ENCODE measurements around the gene SLC2A6.

- TF ChIP-seq RAD51 (IDR thresholded peaks at IDR 0.05) (no peak), SIN3A (IDR thresholded peaks at IDR 0.05; ENCODE audit: low read depth, low read length) (no peak), TCF12 (IDR thresholded peaks at IDR 0.05; ENCODE audit: low read depth, low read length) (no peak), MTA3 (IDR thresholded peaks at IDR 0.05; ENCODE audit: borderline replicate concordance, low read length) (no peak), JUNB (IDR thresholded peaks at IDR 0.05) (no peak), RCOR1 (conservative IDR thresholded peaks at IDR 0.05; ENCODE audit: low read depth, low read length) (no peak), EP300 (IDR thresholded peaks at IDR 0.05; ENCODE audit: borderline replicate concordance in 1 of 2, control insufficient read depth in 1 of 2, low read depth in 2 of 2, low read length in 2 of 2) (no peak), HCFC1 (IDR thresholded peaks at IDR 0.05; ENCODE audit: low read length) (no peak), CBX5 (IDR thresholded peaks at IDR 0.05; ENCODE audit: low read depth) (no peak), FOXK2 (IDR thresholded peaks at IDR 0.05) (no peak)
- TF ChIP-seq, protein P1, sequence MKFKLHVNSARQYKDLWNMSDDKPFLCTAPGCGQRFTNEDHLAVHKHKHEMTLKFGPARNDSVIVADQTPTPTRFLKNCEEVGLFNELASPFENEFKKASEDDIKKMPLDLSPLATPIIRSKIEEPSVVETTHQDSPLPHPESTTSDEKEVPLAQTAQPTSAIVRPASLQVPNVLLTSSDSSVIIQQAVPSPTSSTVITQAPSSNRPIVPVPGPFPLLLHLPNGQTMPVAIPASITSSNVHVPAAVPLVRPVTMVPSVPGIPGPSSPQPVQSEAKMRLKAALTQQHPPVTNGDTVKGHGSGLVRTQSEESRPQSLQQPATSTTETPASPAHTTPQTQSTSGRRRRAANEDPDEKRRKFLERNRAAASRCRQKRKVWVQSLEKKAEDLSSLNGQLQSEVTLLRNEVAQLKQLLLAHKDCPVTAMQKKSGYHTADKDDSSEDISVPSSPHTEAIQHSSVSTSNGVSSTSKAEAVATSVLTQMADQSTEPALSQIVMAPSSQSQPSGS (IDR thresholded peaks at IDR 0.05; ENCODE audit: low read length): no peak
- TF ChIP-seq, protein P2, sequence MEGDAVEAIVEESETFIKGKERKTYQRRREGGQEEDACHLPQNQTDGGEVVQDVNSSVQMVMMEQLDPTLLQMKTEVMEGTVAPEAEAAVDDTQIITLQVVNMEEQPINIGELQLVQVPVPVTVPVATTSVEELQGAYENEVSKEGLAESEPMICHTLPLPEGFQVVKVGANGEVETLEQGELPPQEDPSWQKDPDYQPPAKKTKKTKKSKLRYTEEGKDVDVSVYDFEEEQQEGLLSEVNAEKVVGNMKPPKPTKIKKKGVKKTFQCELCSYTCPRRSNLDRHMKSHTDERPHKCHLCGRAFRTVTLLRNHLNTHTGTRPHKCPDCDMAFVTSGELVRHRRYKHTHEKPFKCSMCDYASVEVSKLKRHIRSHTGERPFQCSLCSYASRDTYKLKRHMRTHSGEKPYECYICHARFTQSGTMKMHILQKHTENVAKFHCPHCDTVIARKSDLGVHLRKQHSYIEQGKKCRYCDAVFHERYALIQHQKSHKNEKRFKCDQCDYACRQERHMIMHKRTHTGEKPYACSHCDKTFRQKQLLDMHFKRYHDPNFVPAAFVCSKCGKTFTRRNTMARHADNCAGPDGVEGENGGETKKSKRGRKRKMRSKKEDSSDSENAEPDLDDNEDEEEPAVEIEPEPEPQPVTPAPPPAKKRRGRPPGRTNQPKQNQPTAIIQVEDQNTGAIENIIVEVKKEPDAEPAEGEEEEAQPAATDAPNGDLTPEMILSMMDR (IDR thresholded peaks at IDR 0.05 in 2 of 3, conservative IDR thresholded peaks at IDR 0.05 in 1 of 3; ENCODE audit: control insufficient read depth in 2 of 3, extremely low read depth in 1 of 3, insufficient read depth in 1 of 3, low read depth in 3 of 3, low read length in 3 of 3): no peak
These were observed 28.5 kb upstream of the SLC2A6 start for GRCh38 chr9:133507246-133507965.
